Spinal cord (tissue), 10 donors: ENCODE results near the gene TMOD2. TPM values are rescaled to one million over a fixed set of nuclear protein-coding genes. Genes with fewer than 3 reads are reported as not detected.

ENCODE experiments used
- DNase-seq, 6 donors: peaks; one replicate each; pipeline versions ENCODE4 v3.0.0 to v3.0.0-alpha.2; 2013 to 2015; ENCODE audit warnings: low spot score in 6 of 6, low read depth in 4 of 6
- H3K27ac ChIP-seq: one replicate; pipeline ENCODE4 v1.5.1; 2013; ENCODE audit warnings: low read depth, low read length, control low read depth
- H3K27me3 ChIP-seq: one replicate; pipeline ENCODE4 v1.6.1; 2013; ENCODE audit warnings: low read length; ENCODE audit not compliant: control insufficient read depth, insufficient read depth
- H3K36me3 ChIP-seq: one replicate; pipeline ENCODE4 v1.6.1; 2013; ENCODE audit warnings: low read length; ENCODE audit not compliant: control insufficient read depth, insufficient read depth
- H3K4me1 ChIP-seq: one replicate; pipeline ENCODE4 v1.6.1; 2013; ENCODE audit warnings: low read length; ENCODE audit not compliant: control insufficient read depth, insufficient read depth
- H3K4me3 ChIP-seq: one replicate; pipeline ENCODE4 v1.5.1; 2013; ENCODE audit warnings: low read depth, low read length, control low read depth
- H3K9me3 ChIP-seq: one replicate; pipeline ENCODE4 v1.6.1; 2013; ENCODE audit warnings: low read length; ENCODE audit not compliant: control insufficient read depth, insufficient read depth
- WGBS: methylation state at CpG from one replicate; pipeline ENCODE4 v1.1.5; 2013; ENCODE audit warnings: missing lambda C conversion rate; ENCODE audit not compliant: insufficient coverage; 5-methylcytosine and 5-hydroxymethylcytosine counted together
- polyA plus RNA-seq, 2 donors: library from polyadenylated mRNA; unstranded; fragments of 120-200 nt; gene quantifications; one replicate each; pipeline ENCODE4 v1.2.1, GENCODE V29; 2013; ENCODE audit not compliant: insufficient read length in 2 of 2
- total RNA-seq, 2 donors: library from RNA; depleted of rRNA in 1 of 2; stranded (reverse); fragments of 120-200 nt in 1 of 2; fragments of >200 nt in 1 of 2; gene quantifications; one replicate each; pipeline versions ENCODE4 v1.2.3 to v1.2.4, GENCODE V29; 2013 to 2014
- donor health status: healthy.

Gene TMOD2
- total and polyA plus RNA-seq, 4 donors: 57.1 to 220 (median 137) TPM

- Histone ChIP-seq H3K36me3 (peaks cover 17% of the 10 kb centered on the region), H3K9me3 (no peaks in the 10 kb centered on the region), H3K27ac (peak overlapping the region; percentile 86), H3K4me3 (no peak overlapping the region), H3K4me1 (peaks cover 11% of the 10 kb centered on the region), H3K27me3 (no peaks in the 10 kb centered on the region)
- 0% methylated on average over 1 of the region's 7 CpGs for WGBS
- DNase-seq: peak in 3 of 6 donors; percentile 40 to 84 (median 81)
Measured at GRCh38 chr15:51765751-51766150, 14.4 kb downstream of the TMOD2 start.

GRCh38 chr15:51766341-51766740 lies 14.9 kb downstream of the TMOD2 start:
- H3K4me3 ChIP-seq: no peak overlapping the region
- no CpG with 5 or more reads among the region's 1 CpG for WGBS

GRCh38 chr15:51768018-51768417 lies 16.6 kb downstream of the TMOD2 start:
- H3K4me3 ChIP-seq: no peak overlapping the region
- 71% methylated on average over 5 of the region's 9 CpGs for WGBS
- no peaks in the 10 kb centered on the region for H3K9me3 ChIP-seq
- no peak for DNase-seq
- peaks cover 11% of the 10 kb centered on the region for H3K4me1 ChIP-seq
- peaks cover 24% of the 10 kb centered on the region for H3K36me3 ChIP-seq
- H3K27me3 ChIP-seq: no peaks in the 10 kb centered on the region
- no peak overlapping the region for H3K27ac ChIP-seq

More at GRCh38 chr15:51766341-51766740, 14.9 kb downstream of the TMOD2 start:
- Histone ChIP-seq H3K4me1 (peaks cover 11% of the 10 kb centered on the region), H3K27me3 (no peaks in the 10 kb centered on the region), H3K9me3 (no peaks in the 10 kb centered on the region), H3K36me3 (peaks cover 17% of the 10 kb centered on the region), H3K27ac (peak overlapping the region; percentile 73)
- DNase-seq: no peak

DNA sequence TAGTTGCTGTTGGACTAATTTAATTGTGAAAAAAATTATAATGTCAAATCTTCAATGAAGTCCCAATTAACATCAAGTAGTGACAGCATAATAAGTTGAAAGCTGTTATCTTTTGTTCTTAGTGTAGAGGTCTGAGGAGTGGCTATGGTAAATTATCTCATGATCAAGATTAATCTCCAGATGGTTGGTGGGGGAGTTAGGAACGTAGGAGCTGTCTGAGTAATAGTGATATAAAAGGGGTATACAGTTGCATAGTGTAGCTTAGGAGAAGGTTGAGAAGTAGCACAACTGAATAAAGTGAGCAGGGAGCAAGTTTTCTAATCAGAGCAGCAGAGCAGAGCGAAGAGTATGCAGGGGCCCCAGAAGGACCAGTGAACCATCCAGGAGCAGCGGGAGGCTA lies 19.5 kb downstream of the TMOD2 start:
- peaks cover 35% of the 10 kb centered on the region for H3K36me3 ChIP-seq
- DNase-seq: no peak
- no peak overlapping the region for H3K27ac ChIP-seq
- H3K9me3 ChIP-seq: no peaks in the 10 kb centered on the region
- H3K4me3 ChIP-seq: no peak overlapping the region
- no peaks in the 10 kb centered on the region for H3K27me3 ChIP-seq
- peaks cover 1% of the 10 kb centered on the region for H3K4me1 ChIP-seq
- 56% methylated on average over 3 of the region's 3 CpGs for WGBS

- H3K4me1 ChIP-seq: no peaks in the 10 kb centered on the region
- H3K9me3 ChIP-seq: no peaks in the 10 kb centered on the region
- no peak overlapping the region for H3K27ac ChIP-seq
- peaks cover 34% of the 10 kb centered on the region for H3K36me3 ChIP-seq
- H3K27me3 ChIP-seq: no peaks in the 10 kb centered on the region
- no peak overlapping the region for H3K4me3 ChIP-seq
- DNase-seq: no peak
- no CpG with 5 or more reads among the region's 1 CpG for WGBS
Measured at GRCh38 chr15:51771773-51772172, 20.4 kb downstream of the TMOD2 start.

DNA sequence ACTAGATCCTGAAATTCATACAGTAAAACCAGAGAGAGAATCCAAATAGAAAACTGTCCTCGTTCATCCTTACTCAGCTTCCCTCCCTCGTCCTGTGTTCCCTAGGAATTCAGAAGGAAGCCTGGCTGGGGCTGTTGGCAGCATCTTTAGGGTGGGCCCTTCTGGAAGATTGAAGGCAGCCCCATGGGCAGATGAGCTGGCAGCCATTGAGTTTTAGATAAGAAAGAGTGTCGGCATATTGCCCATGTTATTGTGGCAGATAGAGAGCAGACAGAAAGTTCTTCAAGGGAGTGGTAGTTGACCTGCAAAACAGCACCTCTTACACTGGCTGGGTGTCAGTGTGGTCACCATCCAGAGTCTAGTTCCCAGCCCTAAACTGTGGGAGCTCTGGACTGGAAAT lies 23.5 kb downstream of the TMOD2 start:
- H3K27ac ChIP-seq: no peak overlapping the region
- peaks cover 23% of the 10 kb centered on the region for H3K36me3 ChIP-seq
- H3K27me3 ChIP-seq: no peaks in the 10 kb centered on the region
- no peak overlapping the region for H3K4me3 ChIP-seq
- DNase-seq: no peak
- 100% methylated on average over 1 of the region's 3 CpGs for WGBS
- no peaks in the 10 kb centered on the region for H3K9me3 ChIP-seq
- H3K4me1 ChIP-seq: no peaks in the 10 kb centered on the region

GRCh38 chr15:51775967-51776816 lies 24.8 kb downstream of the TMOD2 start:
- Histone ChIP-seq H3K4me1 (no peaks in the 10 kb centered on the region), H3K36me3 (peaks cover 22% of the 10 kb centered on the region), H3K27ac (no peak overlapping the region), H3K9me3 (no peaks in the 10 kb centered on the region), H3K27me3 (no peaks in the 10 kb centered on the region), H3K4me3 (no peak overlapping the region)
- peak in 2 of 6 donors; percentile 68 to 80 for DNase-seq
- WGBS: 34% methylated on average over 5 of the region's 11 CpGs

DNA sequence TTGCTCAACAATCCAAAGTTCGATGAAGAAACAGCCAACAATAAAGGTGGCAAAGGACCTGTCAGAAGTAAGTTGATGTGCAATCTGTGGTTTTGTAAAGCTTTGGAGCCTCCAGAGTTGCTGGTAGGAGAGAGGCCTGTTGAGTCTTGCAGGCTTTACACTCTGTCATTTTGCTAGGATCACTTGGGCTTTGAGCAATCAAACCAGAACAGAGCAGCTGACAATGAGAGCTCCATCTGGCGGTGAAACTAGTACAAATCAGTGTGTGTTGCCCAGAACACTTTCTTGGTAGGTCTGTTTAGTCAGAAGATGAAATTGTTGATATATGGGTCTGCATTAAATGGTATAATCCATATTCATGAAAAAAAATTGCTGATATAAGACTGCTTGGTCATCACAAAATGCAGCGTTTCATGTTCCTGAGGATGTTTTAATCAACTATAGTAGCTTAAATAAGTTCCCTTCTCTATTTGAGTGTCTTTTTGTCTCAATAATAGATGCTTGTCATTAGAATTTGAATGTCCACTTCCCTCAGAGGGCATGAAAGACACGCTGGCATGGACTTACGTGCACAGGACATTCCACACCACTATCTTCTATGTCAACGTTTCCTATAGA lies 25.7 kb downstream of the TMOD2 start:
- H3K9me3 ChIP-seq: no peaks in the 10 kb centered on the region
- no peak overlapping the region for H3K27ac ChIP-seq
- peaks cover 26% of the 10 kb centered on the region for H3K36me3 ChIP-seq
- no peaks in the 10 kb centered on the region for H3K27me3 ChIP-seq
- 50% methylated on average over 2 of the region's 6 CpGs for WGBS
- H3K4me3 ChIP-seq: no peak overlapping the region
- peak in 5 of 6 donors; percentile 65 to 94 (median 74) for DNase-seq
- H3K4me1 ChIP-seq: no peaks in the 10 kb centered on the region

GRCh38 chr15:51780636-51781035 lies 29.2 kb downstream of the TMOD2 start:
- Histone ChIP-seq H3K27me3 (no peaks in the 10 kb centered on the region), H3K4me3 (no peak overlapping the region), H3K36me3 (peaks cover 13% of the 10 kb centered on the region), H3K27ac (no peak overlapping the region), H3K4me1 (no peaks in the 10 kb centered on the region), H3K9me3 (no peaks in the 10 kb centered on the region)
- no peak for DNase-seq
- no CpG with 5 or more reads among the region's 1 CpG for WGBS

DNA sequence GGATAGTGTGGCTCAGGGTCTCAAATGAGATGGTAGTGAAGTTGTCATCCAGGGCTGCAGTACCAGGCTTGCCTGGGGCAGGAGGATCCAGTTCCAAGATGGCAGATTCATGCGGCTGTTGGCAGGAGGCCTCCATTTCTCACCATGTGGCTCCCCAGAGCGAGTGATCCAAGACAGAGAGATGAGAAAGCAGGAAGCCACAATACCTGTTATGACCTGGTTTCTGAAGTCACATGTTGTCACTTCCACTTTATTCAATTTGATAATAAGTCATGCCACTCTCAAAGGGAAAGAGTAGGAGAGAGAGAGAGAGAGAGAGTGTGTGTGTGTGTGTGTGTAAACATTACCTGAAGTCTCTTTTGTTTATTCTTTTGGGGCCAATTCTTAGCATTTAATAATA lies 30.1 kb downstream of the TMOD2 start:
- H3K9me3 ChIP-seq: no peaks in the 10 kb centered on the region
- H3K27me3 ChIP-seq: no peaks in the 10 kb centered on the region
- no peaks in the 10 kb centered on the region for H3K4me1 ChIP-seq
- H3K27ac ChIP-seq: no peak overlapping the region
- no peak for DNase-seq
- H3K4me3 ChIP-seq: no peak overlapping the region
- 75% methylated on average over 2 of the region's 2 CpGs for WGBS
- peaks cover 13% of the 10 kb centered on the region for H3K36me3 ChIP-seq
